ENCODE data around the gene KLHL11. TPM values are rescaled to one million over a fixed set of nuclear protein-coding genes. Genes with fewer than 3 reads are reported as not detected.

KLHL11 gene, protein sequence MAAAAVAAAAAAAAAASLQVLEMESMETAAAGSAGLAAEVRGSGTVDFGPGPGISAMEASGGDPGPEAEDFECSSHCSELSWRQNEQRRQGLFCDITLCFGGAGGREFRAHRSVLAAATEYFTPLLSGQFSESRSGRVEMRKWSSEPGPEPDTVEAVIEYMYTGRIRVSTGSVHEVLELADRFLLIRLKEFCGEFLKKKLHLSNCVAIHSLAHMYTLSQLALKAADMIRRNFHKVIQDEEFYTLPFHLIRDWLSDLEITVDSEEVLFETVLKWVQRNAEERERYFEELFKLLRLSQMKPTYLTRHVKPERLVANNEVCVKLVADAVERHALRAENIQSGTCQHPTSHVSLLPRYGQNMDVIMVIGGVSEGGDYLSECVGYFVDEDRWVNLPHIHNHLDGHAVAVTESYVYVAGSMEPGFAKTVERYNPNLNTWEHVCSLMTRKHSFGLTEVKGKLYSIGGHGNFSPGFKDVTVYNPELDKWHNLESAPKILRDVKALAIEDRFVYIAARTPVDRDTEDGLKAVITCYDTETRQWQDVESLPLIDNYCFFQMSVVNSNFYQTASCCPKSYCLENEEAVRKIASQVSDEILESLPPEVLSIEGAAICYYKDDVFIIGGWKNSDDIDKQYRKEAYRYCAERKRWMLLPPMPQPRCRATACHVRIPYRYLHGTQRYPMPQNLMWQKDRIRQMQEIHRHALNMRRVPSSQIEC
- total RNA-seq = 10 to 100 TPM; 10.9 to 12.1 TPM
- long read RNA-seq, donor 1 = 0 reads
- long read RNA-seq, donor 2 = 0 reads

DNA sequence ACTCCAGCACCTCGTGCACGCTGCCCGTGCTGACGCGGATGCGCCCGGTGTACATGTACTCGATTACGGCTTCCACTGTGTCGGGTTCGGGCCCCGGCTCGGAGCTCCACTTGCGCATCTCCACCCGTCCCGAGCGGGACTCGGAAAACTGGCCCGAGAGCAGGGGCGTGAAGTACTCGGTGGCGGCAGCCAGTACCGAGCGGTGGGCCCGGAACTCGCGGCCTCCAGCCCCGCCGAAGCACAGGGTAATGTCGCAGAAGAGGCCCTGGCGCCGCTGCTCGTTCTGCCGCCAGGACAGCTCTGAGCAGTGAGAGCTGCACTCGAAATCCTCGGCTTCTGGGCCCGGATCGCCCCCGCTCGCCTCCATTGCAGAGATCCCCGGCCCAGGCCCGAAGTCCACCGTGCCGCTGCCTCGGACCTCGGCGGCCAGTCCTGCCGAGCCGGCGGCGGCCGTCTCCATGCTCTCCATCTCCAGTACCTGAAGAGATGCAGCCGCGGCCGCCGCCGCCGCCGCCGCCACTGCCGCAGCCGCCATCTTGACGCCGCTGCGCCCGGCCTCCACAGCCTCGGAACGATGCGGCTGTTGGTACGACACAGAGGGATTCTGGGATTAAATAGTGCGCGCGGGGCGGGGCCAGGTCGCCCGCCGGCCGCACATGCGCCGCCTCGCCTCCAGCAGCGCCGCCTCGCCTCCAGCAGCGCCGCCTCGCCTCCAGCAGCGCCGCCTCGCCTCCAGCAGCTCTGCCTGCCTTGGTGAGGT is at the start of gene KLHL11:
KLHL11 (minus strand) TSS at position 588 of the 760 bp plus-strand sequence; CDS start at position 535, 53 bp downstream.
- intact Hi-C loops (cut with DNase I) = no loop called here

DNA sequence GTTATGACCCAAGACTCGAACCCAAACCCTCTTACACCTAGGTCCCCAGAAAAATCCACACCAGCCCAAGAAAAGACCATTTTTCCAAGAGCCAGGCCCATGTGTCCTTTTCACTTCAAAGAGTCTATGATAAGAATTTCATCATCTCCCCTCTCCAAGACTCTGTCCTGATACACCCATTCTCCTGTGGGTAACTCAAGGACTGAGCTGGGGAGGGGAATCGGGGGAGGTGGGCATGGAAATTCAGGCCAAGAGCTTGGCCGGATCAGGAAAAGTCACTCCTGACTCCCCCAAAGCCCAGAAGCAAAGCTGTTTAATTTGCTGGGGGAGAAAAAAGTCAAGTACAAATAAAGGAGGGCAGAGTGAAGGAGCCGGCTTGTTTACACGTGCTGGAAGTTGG is 49.8 kb upstream of the KLHL11 start:
- intact Hi-C loops (cut with DNase I) = no loop called here

More for the DNA sequence above, at the start of gene KLHL11:
- DNase-seq (ENCODE audit: low spot score) = peak; percentile 96

DNA sequence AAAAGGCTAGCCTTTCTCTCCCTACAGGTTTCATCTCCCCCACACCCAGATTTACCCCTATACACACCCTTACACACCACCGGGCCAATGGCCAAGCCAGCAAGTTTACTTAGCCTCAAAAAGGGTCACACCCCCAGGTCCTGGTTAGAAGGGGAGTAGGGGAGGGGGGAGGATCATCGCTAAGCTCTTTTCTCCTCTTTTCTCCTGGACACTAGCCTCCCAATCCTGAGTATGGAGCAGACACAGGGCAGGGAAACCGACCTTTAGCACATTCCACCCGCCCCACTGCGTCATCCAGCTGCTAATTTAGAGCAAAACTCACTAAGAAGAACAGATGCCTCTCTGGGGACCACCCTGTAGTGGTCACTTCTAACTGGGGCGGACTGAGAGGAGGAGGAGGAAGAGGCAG is 49.1 kb upstream of the KLHL11 start:
- intact Hi-C loops (cut with DNase I) = no loop called here
- DNase-seq (ENCODE audit: low spot score) = peak; percentile 86

More for the DNA sequence above, 49.8 kb upstream of the KLHL11 start:
- DNase-seq (ENCODE audit: low spot score) = no peak

DNA sequence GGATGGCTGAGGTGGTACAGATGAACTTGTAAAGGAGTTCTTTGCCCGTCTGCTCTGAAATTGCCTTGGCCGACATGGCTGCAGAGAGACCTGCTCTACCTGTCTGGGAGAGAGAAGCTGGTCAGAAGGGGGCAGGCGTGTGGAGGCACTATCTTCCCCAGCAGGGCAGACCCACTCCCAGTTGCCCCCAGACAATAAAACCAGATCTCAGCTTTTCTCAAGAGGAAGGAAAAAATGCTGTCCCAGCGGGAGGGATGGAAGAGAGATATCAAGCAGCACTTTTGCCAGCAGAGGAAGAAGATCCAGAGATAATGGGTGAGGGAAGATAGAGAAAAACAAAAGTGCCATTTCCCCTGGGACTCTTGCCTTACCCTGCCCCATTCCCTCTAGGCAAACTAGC is 48.6 kb upstream of the KLHL11 start:
- DNase-seq (ENCODE audit: low spot score) = no peak
- intact Hi-C loops (cut with DNase I) = no loop called here

DNA sequence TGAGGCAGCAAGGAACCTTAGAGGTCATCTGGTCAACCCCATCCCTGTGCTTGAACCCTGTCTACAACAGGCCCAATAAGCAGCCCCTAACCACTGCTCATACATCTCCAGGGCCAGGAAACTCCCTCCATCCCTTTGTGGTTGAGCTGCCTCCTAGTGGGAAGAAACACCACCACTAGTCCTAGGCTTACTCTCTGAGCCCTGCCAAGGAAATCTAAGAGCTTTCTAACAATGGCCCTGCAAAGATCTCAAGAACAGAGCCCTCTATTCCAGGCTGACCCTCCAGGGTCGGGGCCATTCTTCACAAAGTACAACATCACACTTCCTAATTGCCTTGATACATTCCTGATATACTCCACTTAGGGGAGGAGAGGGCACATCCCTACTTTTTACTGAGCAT is 47.7 kb upstream of the KLHL11 start:
- DNase-seq (ENCODE audit: low spot score) = no peak
- intact Hi-C loops (cut with DNase I) = no loop called here

DNA sequence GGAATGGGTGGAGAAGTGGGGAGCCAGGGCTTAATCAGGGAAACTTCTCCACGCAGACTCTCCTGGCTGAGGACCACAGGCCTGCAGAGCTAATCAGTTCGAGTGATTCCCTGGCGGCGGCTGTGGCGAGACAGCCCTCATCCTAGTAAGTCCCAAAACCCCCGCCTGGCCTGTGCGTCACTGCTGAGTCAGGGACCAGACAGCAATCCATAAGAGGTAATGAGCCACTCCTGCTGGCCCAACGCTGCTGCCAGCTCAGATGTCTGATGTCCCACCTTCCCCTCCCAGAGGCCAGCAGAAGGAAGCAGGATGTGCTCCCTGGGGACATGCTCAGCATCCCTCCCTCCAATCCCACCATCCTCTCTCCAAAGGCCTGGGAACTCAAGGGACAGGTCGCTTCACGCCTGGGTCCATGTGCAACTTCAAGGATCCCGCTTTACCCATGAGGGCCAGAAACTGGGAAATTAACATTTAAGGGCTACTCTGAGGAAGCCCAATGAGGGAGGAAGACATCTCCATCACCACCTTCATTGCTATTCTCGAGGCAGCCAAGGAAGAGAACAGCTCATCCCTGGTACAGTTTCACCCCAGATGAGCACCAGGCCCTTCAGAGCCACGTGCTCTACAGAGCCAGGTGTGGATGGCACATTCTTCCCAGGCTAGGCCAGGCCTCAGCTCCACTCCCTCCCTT is 45.6 kb upstream of the KLHL11 start:
- intact Hi-C loops (cut with DNase I) = no loop called here

DNA sequence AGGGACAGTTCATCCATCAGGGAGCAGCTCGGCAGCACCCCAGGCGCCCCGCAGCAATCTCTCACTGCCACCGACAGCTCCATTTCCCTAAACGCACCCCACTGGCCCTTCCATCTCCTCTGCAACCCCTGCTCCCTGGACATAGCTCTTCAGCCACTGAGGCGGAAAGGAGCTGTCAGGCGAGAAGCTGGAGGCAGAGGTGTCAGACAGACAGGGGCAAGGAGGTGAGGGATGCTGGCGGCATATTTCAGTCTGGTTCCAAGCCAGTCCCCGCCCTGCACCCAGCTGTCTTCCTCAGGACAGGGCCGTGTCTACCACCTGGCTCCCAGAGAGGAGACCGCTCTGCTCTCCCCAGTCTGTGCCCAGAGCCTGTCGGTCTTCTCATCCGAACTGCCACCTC is 43.9 kb upstream of the KLHL11 start:
- no peak for DNase-seq (ENCODE audit: low spot score)
- intact Hi-C loops (cut with DNase I) = no loop called here

More for the DNA sequence above, 45.6 kb upstream of the KLHL11 start:
- DNase-seq (ENCODE audit: low spot score) = no peak

DNA sequence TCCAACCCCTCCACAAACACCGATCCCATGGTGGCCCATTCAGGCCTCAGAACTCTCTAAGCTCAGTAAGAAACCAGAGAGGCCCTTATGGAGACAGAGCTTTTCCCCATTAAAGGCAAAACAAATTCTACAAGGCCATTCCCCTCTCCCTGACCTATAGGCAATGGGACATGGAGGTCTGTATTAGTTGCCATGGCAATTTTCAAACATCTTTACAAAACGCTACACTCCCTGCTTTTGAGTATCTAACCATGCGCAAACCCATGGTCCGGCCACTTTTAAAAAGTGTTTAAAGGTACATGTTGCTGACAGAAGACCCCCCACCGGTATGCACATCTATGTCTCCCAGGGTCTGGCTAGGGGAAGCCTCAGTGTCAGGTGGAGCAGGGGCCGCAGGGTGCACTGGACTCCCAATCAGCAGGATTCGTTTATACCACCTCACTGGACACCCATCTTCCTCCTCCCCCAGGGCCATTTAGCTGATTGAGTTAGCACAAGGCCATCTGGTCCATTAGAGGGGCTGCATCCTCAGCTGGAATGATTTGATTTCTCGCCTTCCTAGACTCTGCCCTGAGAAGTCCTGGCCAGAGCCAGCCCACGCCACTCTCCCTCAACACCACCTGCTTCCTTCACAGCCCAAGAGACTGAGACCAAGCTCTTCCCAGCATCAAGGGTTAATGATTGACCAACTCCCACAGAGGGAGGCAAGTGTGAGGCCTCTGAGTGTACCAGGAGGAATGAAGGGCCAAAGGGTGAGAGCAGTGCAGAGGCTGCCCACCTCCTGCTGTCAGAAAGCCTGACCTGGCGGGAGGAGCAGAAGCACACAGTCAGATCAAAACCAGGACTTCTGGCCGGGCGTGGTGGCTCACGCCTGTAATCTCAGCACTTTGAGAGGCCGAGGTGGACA is 42.7 kb upstream of the KLHL11 start:
- intact Hi-C loops (cut with DNase I) = no loop called here
- no peak for DNase-seq (ENCODE audit: low spot score)

DNA sequence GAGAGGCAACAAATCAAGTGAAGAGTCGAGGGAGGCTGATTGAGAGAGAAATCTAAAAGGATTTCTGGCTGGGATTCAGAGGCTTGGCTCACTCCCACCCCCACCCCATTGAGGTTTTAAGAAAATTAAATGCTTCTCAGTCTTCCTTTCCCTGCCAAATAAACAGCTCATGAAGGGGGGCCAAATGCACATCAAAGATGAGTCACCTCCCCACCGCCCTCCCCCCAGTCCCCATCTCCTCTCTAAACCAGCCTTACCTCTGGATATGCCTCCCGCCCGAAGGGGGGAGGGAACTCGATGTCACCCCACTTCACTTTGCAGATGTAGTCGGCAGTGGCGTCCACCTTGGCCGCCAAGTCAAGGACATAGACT is 41.9 kb upstream of the KLHL11 start:
- intact Hi-C loops (cut with DNase I) = no loop called here

DNA sequence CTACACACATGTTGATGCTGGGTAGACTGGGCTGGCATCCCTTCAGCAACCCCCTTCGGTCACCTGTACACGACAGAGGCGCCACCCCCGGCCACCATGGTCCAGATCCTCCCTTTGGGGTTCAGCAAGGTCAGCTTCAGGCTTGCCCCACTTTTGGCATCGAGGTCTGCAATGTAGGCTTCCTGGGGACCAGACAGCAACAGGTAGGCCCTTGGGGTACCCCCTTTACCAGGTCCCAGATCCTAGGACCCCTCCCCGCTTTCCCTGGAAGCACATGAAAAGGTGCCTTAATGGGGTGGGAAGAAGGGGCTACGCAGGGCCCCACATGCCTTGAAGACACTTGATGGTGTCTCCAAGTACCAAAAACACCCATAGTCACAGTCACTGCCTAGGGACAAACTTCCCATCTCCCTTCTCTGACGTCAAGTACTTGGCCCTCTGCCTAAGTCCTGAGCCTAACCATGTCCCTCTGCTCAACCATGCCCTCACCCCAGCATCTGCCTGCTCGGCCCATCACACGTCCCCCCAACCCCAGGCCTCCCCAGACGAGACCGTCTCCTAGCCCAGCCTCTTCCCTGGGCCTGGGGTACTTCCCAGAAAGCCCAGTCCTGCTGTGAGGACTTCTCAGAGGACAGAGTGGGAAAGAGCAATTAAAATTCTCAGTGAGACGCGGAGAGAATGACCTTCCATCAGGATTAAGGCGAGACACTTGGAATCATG is 41.4 kb upstream of the KLHL11 start:
- intact Hi-C loops (cut with DNase I) = no loop called here
- DNase-seq (ENCODE audit: low spot score) = no peak

More for the DNA sequence above, 41.9 kb upstream of the KLHL11 start:
- no peak for DNase-seq (ENCODE audit: low spot score)

DNA sequence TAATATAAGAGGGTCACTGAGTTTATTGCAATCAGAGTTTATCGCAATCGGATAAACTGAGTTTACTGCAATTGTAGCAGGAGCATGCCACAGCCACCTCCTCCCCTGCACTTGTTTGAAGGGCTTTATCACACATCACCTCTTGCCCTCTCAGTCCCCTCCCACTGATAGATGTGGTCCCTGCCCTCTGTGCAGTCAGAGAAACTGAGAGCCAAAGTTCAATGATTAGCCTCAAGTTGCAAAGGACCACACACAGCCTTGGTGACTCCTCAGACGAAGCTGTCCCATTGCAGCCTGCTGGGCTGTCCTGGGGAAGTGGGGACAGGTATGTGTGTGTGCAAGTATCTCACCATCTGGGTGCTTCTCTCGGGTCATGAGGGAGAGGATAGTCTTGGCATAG is 39.9 kb upstream of the KLHL11 start:
- intact Hi-C loops (cut with DNase I) = no loop called here
- DNase-seq (ENCODE audit: low spot score) = no peak

DNA sequence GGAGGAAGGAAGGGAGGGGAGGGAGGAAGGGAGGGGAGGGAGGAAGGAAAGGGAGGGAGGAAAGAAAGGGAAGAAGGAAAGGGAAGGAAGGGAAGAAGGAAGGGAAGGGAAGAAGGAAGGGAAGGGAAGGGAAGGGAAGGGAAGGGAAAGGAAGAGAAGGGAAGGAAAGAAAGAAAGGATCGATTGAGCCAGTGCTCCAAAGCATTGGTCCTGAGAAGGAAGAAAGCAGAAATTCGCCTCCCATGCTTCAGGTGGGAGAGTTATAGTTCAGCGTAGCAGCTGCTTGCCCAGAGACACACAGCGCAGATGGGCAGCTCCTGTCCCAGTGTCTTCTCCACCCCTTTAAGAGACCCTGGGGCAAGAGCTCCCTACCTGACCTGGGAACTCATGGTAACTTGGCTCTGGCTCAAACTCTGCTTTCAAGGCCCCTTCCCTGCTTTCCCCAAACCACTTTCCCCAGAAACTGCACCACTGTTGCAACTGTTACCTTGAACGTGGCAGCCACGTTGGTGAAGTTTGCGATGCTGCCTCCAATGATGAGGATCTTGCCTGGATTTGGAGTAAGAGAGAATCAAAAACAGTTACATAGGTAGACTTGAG is 39.1 kb upstream of the KLHL11 start:
- no peak for DNase-seq (ENCODE audit: low spot score)
- intact Hi-C loops (cut with DNase I) = no loop called here

DNA sequence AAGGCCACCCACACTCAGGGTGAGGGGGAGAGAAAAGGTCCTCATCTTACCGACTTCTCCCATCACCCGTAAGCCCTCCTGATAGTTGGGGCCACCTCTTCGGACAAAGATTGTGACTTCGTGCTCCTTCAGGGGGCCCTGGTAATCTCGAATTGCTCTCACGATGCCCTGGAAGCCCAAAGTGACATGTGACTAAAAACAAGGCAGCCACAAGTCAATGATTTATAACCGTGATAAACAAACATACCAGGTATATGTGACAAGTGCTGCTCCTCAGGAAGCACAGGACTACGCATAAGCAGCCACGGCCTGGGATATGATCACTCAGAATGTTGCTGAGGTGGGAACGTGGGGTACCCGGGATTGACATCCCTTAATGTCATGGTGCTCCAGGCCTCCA is 36.4 kb upstream of the KLHL11 start:
- intact Hi-C loops (cut with DNase I) = no loop called here
- DNase-seq (ENCODE audit: low spot score) = no peak

DNA sequence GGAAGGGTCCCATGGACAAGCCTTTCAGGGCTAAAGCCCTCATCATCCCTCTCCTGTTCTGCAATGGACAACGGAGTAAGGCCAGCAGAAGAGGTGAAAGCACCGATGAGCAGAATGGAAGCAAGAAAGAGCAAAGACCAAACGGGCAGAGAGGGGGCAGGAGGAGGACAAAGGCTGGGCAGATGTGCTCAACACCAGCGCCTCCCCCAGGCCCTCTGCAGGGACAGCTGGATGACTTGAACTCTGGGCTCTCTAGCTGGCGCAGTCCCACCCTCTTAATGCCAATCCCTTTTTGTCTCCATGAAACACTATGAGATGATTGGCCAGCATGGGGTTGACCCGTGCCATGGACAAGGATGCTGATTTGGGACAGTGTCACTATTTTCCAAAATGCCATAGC is 31.5 kb upstream of the KLHL11 start:
- DNase-seq (ENCODE audit: low spot score) = no peak
- intact Hi-C loops (cut with DNase I) = no loop called here

DNA sequence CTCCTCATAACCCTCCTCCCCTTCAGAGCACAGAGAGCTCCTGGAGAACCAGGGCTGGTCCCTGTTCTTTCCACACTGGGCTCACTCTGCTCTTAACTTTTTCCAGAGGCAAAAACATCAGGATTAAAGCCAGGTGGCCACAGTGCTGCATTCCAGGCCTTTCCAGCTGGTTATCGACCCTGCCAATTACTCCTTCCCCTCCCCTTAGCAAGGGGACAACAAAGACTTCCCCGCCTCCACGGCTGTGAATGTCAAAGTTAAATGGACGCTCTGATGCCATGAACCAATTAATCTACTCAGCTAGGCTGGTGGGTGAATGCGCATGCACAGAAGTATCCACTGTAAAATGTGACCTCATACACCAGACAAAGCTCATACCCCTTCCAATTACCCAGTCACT is 30.4 kb upstream of the KLHL11 start:
- DNase-seq (ENCODE audit: low spot score) = no peak
- intact Hi-C loops (cut with DNase I) = no loop called here

DNA sequence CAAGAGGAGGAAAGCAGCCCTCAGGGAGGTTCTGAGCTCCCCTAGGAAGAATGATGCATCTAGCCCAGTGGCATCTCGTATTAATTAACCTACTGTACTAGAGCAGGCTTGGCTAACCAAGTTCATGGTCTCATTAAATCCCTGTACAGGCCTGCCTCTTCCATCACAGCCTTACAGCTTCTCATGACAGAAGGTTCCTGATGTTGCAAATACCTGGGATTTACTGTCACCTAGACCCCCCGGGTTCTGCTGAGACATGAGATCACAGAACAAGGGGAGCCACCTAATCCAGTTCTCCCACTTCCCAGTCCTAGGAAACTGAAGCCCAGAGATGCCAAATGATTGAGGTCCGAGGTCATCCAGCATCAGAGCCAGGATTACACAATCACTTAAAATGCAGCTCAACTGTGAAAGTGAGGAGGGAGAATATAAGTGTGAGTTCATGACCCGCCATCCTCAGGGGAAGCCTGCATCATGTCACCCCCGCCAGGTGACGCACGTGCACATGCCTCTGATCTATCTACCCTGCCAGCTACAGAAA is 29.6 kb upstream of the KLHL11 start:
- intact Hi-C loops (cut with DNase I) = no loop called here
- no peak for DNase-seq (ENCODE audit: low spot score)

DNA sequence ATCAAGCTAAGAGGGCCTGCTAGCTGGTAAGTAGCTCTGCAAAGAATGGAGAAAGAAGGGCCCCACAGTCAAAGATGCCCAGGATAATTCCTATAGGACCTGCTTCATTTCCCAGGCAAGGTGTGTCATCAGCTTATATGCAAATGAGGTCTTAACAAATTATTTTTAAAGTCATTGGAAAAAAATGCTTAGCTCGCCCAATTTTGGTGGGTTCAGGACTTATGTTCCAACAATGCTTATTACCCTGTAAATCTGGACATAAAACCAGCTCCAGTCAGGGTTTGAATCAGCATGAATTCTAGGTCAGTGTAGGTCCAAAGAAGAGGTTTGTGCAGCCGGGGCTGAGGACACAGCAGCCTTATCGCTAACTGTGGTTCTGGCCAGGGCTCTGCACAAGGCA is 28.2 kb upstream of the KLHL11 start:
- DNase-seq (ENCODE audit: low spot score) = no peak
- intact Hi-C loops (cut with DNase I) = no loop called here

Data from posterior vena cava (tissue), 2 donors.